Medulla oblongata (tissue), 1 donor: Measurements from ENCODE around the gene SMAD7.

Experiments used
- DNase-seq: peaks from one replicate; pipeline ENCODE4 v3.0.0-alpha.2; 2015; ENCODE audit errors: extremely low spot score

Gene SMAD7

GRCh38 chr18:48959921-48960920 is 9.5 kb upstream of the SMAD7 start:
- DNase-seq = no peak

GRCh38 chr18:48959551-48959920 is 8.8 kb upstream of the SMAD7 start:
- DNase-seq = no peak

- no peak for DNase-seq
Measured at GRCh38 chr18:48958951-48959350, 8.2 kb upstream of the SMAD7 start.

- DNase-seq = no peak
Measured at GRCh38 chr18:48957616-48958015, 6.9 kb upstream of the SMAD7 start.

DNA sequence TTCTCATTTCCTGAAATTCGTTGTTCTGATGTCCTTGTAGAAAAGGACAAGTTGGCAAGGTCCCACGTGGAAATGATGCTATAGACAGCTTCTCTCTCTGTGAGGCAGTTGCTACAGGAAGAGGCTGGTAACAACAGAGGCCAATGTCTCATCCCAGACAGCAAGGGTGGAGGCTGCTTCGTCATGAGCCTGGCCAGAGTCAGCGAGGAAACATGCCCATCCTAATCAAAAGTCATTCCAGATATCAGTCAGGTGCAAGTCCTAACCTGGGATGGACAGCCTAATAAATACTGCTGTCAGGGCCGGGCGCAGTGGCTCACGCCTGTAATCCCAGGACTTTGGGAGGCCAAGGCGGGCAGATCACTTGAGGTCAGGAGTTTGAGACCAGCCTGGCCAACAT is 6.4 kb upstream of the SMAD7 start:
- DNase-seq = no peak

DNA sequence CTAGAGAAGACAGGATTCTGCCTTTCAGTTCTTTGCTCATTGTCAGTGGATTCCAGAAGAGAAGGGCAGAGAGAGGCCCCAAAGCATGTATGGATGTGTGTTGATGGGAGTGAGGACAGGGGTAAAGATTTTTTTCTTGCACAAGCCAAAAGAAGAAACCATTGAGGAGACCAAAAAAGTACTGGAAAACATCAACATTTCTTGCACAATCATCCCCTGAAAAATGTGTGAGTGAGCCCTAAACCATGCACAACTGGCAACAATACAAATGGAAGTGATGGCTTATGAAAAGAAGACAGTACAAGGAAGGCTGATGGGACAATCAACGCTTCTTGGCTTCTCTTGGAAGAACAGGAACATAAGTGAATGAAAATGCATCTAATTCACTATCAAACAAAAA is 5.6 kb upstream of the SMAD7 start:
- DNase-seq = no peak

- DNase-seq = no peak
Measured at GRCh38 chr18:48955830-48956261, 5.1 kb upstream of the SMAD7 start.

- no peak for DNase-seq
Measured at GRCh38 chr18:48954886-48955819, 4.4 kb upstream of the SMAD7 start.

GRCh38 chr18:48953104-48953706 is 2.4 kb upstream of the SMAD7 start:
- no peak for DNase-seq

GRCh38 chr18:48952287-48953103 is 1.7 kb upstream of the SMAD7 start:
- peak; percentile 82 for DNase-seq

DNA sequence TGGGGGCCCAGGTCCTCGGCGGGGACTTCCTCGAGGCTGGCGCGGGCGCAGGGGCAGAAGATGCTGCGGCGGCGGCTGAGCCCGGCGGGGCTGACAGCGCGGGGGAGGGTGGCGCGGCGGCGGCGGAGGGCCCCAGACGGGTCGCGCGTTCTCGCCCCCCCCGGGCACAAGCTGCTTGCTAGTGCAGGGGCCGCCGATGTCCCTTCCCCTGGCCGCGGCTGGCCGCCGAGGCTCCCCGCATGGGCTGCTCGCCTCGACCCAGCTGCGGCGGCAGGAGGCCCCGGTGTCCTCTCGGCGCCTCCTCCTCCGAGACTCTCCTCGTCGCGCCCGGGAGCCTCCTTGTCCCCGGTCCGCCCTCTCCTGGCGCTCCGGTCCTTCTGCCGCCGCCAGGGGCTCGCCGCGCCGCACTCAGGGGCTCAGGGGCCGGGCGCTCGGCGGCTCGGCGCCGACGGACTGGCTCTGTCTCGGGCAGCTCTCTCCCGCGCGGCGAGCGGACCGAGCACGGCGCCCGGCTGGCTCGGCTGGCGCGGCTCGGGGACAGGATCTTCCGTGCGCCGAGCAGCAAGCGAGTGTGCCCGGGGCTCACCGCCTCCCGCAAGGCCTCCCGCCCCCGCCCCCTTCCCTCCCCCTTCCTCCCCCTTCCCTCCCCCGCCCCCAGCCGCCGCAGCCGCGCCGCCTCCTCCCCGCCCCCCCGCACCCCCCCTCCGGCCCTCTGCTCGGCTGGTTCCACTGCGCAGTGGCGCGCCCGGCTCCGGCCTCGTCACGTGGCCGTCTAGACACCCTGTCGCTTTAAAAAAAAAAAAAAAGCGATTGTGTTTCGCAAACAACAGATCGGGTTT is 902 bp upstream of the SMAD7 start:
- peak; percentile 91 for DNase-seq

- DNase-seq = peak; percentile 32
Measured at GRCh38 chr18:48949606-48950535, 894 bp downstream of the SMAD7 start.

GRCh38 chr18:48949050-48949605 is 1.6 kb downstream of the SMAD7 start:
- DNase-seq = peak; percentile 53

GRCh38 chr18:48948112-48949049 is 2.4 kb downstream of the SMAD7 start:
- peak; percentile 67 for DNase-seq

GRCh38 chr18:48947560-48947959 is 3.2 kb downstream of the SMAD7 start:
- DNase-seq = peak; percentile 76

DNA sequence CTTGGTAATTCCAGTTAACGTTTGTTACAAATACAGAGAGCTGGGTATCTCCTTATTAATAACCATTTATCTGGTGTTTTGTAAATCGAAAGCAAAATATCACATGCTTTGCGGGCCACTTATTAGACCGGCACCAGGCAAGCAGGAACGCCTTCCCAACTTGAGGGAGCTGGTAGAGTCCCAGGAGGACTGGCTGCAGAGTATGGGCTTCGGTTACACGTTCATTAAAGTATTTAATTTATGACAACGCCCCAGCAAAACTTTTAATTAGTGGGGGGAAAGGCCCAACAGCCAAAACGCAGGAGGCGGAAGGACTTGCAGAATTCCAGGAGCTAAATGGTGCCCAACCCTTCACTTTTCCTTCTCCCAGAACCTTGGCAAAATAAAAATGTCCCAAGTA is 3.7 kb downstream of the SMAD7 start:
- peak; percentile 41 for DNase-seq

DNA sequence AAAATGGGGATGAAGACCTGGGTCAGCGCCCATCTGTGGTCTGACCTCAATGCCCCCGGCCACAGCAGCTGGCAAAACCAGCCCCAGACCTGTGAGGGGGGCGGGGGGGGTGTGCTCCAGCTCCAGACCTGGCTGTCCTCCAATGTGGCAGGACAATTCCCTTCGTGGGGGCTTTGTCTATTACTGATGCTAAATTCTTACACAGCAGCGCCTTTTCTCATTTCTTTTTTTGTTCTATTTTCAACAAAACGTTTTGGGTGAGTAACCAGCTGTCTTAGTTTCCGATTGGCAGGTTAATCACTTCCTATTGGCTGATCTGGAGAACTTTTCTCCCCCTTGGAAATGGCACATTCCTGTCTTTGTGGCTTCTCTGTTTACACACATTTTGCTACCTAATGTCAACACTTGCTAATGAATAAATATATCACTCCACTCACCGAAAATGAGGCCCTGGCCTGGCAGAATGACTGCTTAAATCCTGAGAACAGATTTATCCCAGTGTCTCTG is 4.4 kb downstream of the SMAD7 start:
- peak; percentile 30 for DNase-seq

DNA sequence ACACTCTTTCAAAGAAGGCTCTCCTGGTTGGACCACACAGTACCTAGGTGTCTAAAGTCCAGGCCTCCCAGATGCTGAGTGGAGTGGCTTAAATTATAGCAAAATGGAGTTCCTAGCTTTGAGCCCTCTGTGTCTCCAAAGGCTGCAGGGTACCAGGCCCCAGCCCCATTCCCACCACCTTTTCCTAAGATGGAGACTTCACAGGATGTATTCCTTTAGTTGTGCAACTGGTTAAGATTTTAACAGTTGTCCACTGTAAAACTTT is 4.9 kb downstream of the SMAD7 start:
- no peak for DNase-seq
